NCI-H2196 treated with DMSO at 0.1 percent for 48 hours (cell line): Measurements from ENCODE around the gene TCHH.
"Not testable (repeated sequence)": the region's sequence is repeated elsewhere in the genome, so short reads cannot be mapped to it uniquely, and the experiment has no call there.

Experiments
- DNase-seq: peaks from one replicate; lab custom pipeline; 2025; ENCODE audit not compliant: unreplicated experiment; lab: John Stamatoyannopoulos, UW

TCHH gene

DNA sequence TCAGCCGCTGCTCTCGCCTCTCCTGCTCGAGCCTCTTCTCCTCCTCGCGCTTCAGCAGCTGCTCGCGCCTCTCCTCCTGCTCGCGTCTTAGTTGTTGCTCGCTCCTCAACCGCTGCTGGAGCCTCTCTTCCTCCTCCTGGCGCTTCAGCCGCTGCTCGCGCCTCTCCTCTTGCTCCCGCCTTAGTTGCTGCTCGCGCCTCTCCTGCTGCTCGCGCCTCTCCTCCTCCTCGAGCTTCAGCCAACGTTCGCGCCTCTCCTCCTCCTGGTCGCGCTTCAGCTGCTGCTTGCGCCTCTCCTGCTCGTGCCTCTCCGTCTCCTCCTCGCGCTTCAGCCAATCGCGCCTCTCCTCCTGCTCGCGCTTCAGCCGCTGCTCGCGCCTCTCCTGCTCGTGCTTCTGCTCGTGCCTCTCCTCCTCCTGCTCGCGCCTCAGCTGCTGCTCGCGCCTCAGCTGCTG, 3.7 kb downstream of the TCHH start:
- DNase-seq = peak; percentile 14

DNA sequence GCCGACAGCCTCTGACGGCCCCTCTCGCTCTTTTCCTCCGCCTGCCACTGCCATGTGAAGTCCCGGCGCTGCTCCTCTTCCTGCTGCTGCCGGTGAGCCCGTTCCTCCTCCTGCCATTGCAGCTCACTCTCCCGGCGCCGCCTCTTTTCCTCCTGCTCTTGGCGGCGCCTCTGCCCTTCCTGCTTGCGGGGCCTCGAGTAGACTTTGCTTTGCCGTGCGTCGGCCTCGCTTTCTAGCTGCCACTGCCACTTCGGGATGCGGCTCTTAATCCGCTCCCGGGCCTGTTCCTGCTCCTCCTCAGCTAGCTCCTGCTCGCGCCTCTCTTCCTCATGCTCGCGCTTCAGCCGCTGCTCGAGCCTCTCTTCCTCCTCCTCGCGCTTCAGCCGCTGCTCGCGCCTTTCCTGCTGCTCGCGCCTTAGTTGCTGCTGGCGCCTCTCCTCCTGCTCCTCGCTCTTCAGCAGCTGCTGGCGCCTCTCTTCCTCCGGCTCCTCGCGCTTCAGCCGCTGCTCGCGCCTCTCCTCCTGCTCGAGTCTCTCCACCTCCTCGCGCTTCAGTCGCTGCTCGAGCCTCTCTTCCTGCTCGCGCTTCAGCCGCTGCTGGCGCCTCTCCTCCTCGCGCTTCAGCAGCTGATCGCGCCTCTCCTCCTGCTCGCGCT, 4.3 kb downstream of the TCHH start:
- no peak for DNase-seq

GRCh38 chr1:152110365-152110859, 4.8 kb downstream of the TCHH start:
- DNase-seq = no peak

- DNase-seq = no peak
Observed at GRCh38 chr1:152109998-152110294, 5.3 kb downstream of the TCHH start.

DNA sequence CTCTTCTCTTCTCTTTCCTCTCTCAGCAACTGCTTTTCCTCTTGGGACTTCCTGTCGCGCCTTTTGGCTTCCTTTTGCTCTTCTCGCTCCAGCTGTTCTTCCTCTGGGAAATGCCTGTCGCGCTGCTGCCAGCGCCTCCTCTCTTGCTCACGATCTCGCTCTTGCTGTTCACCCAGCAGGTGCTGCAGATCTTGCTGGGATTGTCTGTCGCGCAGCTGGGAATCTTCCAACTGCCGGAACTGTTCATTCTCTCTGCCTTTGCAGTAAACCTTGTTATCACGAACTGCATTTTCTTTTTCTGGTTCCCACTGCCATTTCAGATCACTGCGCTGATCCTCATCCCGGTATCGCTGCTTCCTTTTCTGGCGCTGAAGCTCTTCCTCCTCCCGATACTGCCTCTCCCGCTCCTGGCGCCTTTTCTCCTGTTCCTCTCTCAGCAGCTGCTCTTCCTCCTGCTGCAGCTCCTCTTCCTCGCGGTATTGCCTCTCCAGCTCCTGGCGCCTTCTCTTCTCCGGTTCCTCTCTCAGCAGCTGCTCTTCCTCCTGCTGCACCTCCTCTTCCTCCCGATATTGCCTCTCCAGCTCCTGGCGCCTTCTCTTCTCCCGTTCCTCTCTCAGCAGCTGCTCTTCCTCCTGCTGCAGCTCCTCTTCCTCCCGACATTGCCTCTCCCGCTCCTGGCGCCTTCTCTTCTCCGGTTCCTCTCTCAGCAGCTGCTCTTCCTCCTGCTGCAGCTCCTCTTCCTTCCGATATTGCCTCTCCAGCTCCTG, 5.8 kb downstream of the TCHH start:
- no peak for DNase-seq

GRCh38 chr1:152108882-152109222, 6.4 kb downstream of the TCHH start:
- no peak for DNase-seq

- DNase-seq = no peak
Observed at GRCh38 chr1:152107984-152108881, 7.0 kb downstream of the TCHH start.

- no peak for DNase-seq
Observed at GRCh38 chr1:152107031-152107983, 7.9 kb downstream of the TCHH start.

DNA sequence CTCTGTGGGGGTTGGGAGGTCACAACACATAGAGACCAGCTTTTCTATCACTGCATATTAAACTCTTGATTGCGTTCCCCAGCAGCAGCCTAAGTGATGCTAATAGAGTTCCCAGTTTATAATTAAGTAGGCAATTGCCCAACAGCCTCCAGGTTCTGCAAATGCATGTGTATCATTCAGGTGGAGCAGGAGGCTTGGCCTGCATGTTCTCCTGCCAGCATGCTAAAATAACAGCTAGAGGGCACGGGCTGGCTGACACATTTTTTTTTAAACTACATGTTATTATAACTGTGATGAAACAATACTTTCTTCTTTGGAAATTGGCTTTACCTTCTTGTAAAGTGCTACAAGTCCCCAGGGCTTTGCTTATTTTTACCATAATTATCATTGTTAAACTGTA, 10.4 kb downstream of the TCHH start:
- DNase-seq = no peak

DNA sequence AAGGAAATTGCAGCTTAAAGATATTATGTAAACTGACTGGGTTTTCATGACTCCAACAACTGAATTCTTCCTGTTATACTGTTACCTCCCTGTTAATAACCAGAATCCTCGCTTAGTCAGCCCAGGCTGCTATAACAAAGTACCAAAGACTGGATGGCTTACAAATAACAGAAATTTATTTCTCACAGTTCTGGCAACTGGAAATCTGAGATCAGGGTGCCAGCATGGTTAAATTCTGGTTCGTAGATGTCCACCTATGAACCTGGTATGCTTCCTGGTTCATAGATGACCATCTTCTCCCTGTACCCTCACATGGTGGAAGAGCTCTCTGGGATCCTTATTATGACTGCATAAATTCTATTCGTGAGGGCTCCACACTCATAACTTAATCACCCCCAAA, 18.3 kb downstream of the TCHH start:
- no peak for DNase-seq

GRCh38 chr1:152089014-152089674, 26.1 kb downstream of the TCHH start, which contains the start of gene TCHHL1:
TCHHL1 (minus strand) TSS chr1:152089064; CDS start chr1:152088143, 921 bp downstream.
- no peak for DNase-seq

GRCh38 chr1:152086760-152087159, 28.5 kb downstream of the TCHH start:
- DNase-seq = no peak

GRCh38 chr1:152084853-152085252, 30.4 kb downstream of the TCHH start:
- DNase-seq = no peak

DNA sequence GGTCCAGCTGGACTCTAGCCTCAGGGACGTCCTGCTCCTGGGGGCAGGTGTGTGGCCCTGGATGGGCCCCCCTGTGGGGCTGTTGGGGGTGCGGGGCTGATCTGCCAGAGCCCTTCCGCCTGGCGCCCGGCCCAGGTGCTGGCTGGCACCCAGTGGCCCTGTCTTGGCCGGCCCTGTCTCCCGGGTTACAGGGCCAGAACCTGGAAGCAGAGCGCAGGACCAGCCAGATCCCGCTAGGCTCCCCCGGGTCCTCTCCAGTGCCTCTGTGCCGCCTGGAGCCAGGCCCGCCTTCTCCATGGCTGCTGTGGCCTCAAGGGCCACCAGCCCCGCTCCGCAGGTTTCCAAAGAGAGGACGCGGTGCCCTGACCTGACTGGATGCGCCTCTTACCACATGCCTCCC, 34.2 kb downstream of the TCHH start:
- not testable (repeated sequence) for DNase-seq

DNA sequence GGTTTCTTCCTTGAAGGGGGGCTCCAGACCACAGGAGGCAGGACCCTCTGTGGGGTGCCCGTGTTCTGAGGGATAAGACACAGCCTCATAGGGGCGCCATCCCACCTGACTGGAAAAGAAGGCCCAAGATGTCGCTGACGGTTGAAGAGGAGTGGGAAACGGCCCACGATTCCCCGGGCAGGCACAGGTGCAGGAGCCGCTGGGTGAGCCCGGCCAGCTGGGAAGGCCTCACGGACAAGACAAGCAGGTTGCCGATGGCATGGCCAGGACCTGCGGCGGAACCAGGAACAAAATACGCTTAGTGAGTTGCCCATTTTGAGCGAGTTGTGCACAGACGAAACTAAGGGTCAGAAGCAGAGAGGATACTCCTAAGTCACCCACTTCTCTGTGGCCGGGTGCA, 34.8 kb downstream of the TCHH start:
- not testable (repeated sequence) for DNase-seq

GRCh38 chr1:152078831-152079441, 36.3 kb downstream of the TCHH start:
- no peak for DNase-seq

- DNase-seq = no peak
Observed at GRCh38 chr1:152072311-152072710, 42.9 kb downstream of the TCHH start.

DNA sequence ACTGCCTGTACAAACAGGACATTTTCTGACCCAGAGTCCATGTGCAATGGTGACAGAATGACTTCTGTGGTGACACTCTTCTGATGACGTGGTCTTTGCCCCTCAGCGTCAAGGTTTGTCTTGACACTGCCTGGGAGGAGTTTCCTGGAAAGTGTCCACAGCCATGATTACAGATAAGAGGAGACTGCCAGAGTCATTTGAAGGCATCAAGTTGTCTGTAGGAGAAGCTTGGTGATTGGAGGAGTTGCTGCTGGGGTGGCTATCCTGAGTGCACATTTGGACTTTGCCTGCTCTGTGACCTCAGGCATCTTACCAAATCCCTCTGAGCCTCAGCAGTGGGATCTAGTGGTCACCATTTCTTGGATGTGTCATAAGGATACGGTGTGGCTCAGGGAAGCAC, 44.1 kb downstream of the TCHH start:
- DNase-seq = no peak

DNA sequence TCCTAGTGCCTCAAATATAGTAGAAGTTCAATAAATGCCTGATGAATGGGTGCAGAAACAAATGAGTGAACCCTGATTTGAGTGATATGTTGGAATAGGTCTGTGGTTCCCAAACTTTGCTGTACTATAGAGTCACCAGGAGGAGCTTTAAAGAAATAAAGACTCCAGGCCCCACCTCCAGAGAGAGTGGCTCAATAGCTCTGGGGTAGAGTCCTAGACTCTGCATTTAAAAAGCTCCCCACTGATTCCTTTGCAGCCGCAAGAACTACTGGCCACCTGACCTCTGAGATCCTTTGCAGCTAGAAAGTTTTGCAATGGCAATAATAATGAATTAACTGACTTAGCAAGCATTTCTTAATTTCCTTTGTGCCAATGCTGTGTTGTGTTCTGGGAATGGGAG, 47.3 kb downstream of the TCHH start:
- DNase-seq = no peak

DNA sequence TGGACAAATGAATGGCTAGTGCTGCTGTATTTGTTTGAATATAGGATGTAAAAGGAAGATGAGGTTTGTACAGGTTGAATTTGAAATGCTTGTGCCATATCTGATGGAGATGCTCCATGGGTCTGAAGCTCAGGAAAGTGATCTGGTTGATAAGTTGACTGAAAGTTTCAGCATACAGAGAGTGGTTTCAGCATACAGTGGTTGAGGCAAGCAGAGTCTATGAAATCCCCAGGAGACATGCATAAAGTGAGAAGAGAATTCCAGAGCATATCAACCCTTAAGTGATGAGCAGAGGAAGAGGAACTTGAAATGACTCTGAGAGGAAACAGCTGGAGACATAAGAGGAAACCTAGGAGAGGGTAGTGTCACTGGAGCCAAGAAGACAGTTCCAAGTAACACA, 48.1 kb downstream of the TCHH start:
- DNase-seq = no peak
